GM12864 (cell line): ENCODE data around the gene ITGA4.

Source experiments
- DNase-seq: peaks from one replicate; pipeline ENCODE4 v3.0.0-alpha.2; 2011; ENCODE audit warnings: low read depth
- H3K4me3 ChIP-seq: 2 replicates; pipeline ENCODE4 v1.5.1; 2011; ENCODE audit warnings: mild to moderate bottlenecking, low read depth, low read length, control low read depth
- CTCF ChIP-seq: IDR thresholded peaks from 2 replicates; pipeline ENCODE4 v1.5.1; 2011; ENCODE audit warnings: low read depth, mild to moderate bottlenecking, moderate library complexity, low read length, control low read depth, inconsistent platforms; ENCODE audit errors: missing control alignments

Gene ITGA4

GRCh38 chr2:181515719-181516118, 58.5 kb downstream of the ITGA4 start:
- H3K4me3 ChIP-seq: no peak overlapping the region
- TF ChIP-seq CTCF: no peak
- DNase-seq: no peak

GRCh38 chr2:181516992-181517391, 59.8 kb downstream of the ITGA4 start:
- H3K4me3 ChIP-seq: no peak overlapping the region
- no peak for DNase-seq
- TF ChIP-seq CTCF: no peak

GRCh38 chr2:181517685-181518301, 60.6 kb downstream of the ITGA4 start:
- no peak for TF ChIP-seq CTCF
- DNase-seq: no peak
- H3K4me3 ChIP-seq: no peak overlapping the region

- DNase-seq: no peak
- TF ChIP-seq CTCF: no peak
Measured at GRCh38 chr2:181520253-181520652, 63.1 kb downstream of the ITGA4 start.

GRCh38 chr2:181523756-181524155, 66.6 kb downstream of the ITGA4 start:
- no peak for DNase-seq
- TF ChIP-seq CTCF: no peak
- H3K4me3 ChIP-seq: no peak overlapping the region

More at GRCh38 chr2:181520253-181520652, 63.1 kb downstream of the ITGA4 start:
- H3K4me3 ChIP-seq: no peak overlapping the region

- no peak for DNase-seq
- H3K4me3 ChIP-seq: no peak overlapping the region
- no peak for TF ChIP-seq CTCF
Measured at GRCh38 chr2:181526014-181526413, 68.8 kb downstream of the ITGA4 start.

GRCh38 chr2:181527058-181527457, 69.9 kb downstream of the ITGA4 start:
- TF ChIP-seq CTCF: no peak
- no peak for DNase-seq
- H3K4me3 ChIP-seq: no peak overlapping the region
